Islet precursor cell (in vitro differentiated cells): ENCODE measurements around the gene COL5A3.
"Not testable (repeated sequence)": the region's sequence is repeated elsewhere in the genome, so short reads cannot be mapped to it uniquely, and the experiment has no call there.

Experiments
- DNase-seq: peaks from one replicate; pipeline ENCODE4 v3.0.0-alpha.2; 2018

COL5A3 gene

GRCh38 chr19:10010247-10010691 lies at the start of gene COL5A3:
COL5A3 (minus strand) TSS chr19:10010504; CDS start chr19:10010385, 119 bp downstream.
- DNase-seq = no peak

GRCh38 chr19:10052602-10053360 lies 42.5 kb upstream of the COL5A3 start:
- no peak for DNase-seq

- no peak for DNase-seq
These were observed 39.3 kb upstream of the COL5A3 start for GRCh38 chr19:10049626-10050025.

GRCh38 chr19:10045371-10045770 lies 35.1 kb upstream of the COL5A3 start:
- no peak for DNase-seq

- DNase-seq = no peak
These were observed 34.1 kb upstream of the COL5A3 start for GRCh38 chr19:10044390-10044789.

- no peak for DNase-seq
These were observed 33.1 kb upstream of the COL5A3 start for GRCh38 chr19:10043286-10043927.

GRCh38 chr19:10037809-10038208 lies 27.5 kb upstream of the COL5A3 start:
- DNase-seq = no peak

GRCh38 chr19:10037367-10037766 lies 27.1 kb upstream of the COL5A3 start:
- DNase-seq = no peak

GRCh38 chr19:10036601-10037071 lies 26.3 kb upstream of the COL5A3 start:
- DNase-seq = no peak

- DNase-seq = no peak
These were observed 23.3 kb upstream of the COL5A3 start for GRCh38 chr19:10033614-10034013.

GRCh38 chr19:10027158-10027997 lies 17.1 kb upstream of the COL5A3 start:
- peak; percentile 96 for DNase-seq

- no peak for DNase-seq
These were observed 16.4 kb upstream of the COL5A3 start for GRCh38 chr19:10026744-10027143.

- not testable (repeated sequence) for DNase-seq
These were observed 12.8 kb upstream of the COL5A3 start for GRCh38 chr19:10023096-10023495.

- no peak for DNase-seq
These were observed 11.6 kb upstream of the COL5A3 start for GRCh38 chr19:10021863-10022262.

GRCh38 chr19:10021446-10021845 lies 11.1 kb upstream of the COL5A3 start:
- no peak for DNase-seq

- DNase-seq = no peak
These were observed 10.5 kb upstream of the COL5A3 start for GRCh38 chr19:10020851-10021250.

GRCh38 chr19:10019246-10019645 lies 8.9 kb upstream of the COL5A3 start:
- no peak for DNase-seq

GRCh38 chr19:10018786-10019185 lies 8.5 kb upstream of the COL5A3 start:
- DNase-seq = no peak

- DNase-seq = no peak
These were observed 8.0 kb upstream of the COL5A3 start for GRCh38 chr19:10018263-10018662.

- no peak for DNase-seq
These were observed 3.7 kb upstream of the COL5A3 start for GRCh38 chr19:10013834-10014618.

GRCh38 chr19:10013316-10013715 lies 3.0 kb upstream of the COL5A3 start, which contains the start of gene RDH8:
RDH8 (plus strand) TSS chr19:10013483; CDS start chr19:10013498, 15 bp downstream.
- DNase-seq = no peak

GRCh38 chr19:10011974-10012373 lies 1.7 kb upstream of the COL5A3 start:
- no peak for DNase-seq
